ENCODE data around the gene CDH8. TPM values are rescaled to one million over a fixed set of nuclear protein-coding genes. Genes with fewer than 3 reads are reported as not detected.

CDH8 gene
- total and polyA plus RNA-seq, 4 donors: 0.09 TPM; not detected in 3

- no peak for TF ChIP-seq ZBTB33 (IDR thresholded peaks at IDR 0.05)
- 3% methylated on average over 65 of the region's 65 CpGs for WGBS
- Histone ChIP-seq H3K27ac (ENCODE audit: low read depth in 1 of 2, low read length in 2 of 2) (no peak overlapping the region), H3K36me3 (ENCODE audit: control insufficient read depth in 4 of 4, insufficient read depth in 3 of 4, low read depth in 1 of 4, low read length in 3 of 4) (no peaks in the 10 kb centered on the region), H3K27me3 (ENCODE audit: control insufficient read depth in 4 of 4, insufficient read depth in 4 of 4, low read length in 3 of 4) (peaks cover 3 to 14% (median 4%) of the 10 kb centered on the region in 4 donors), H3K4me3 (ENCODE audit: low read depth in 1 of 3, low read length in 3 of 3) (no peak overlapping the region), H3K4me1 (ENCODE audit: control insufficient read depth in 4 of 4, insufficient read depth in 4 of 4, low read length in 3 of 4) (no peaks in the 10 kb centered on the region), H3K9me3 (ENCODE audit: control insufficient read depth in 4 of 4, low read length in 3 of 4) (no peaks in the 10 kb centered on the region), H3K9ac (ENCODE audit: low read depth in 1 of 2, low read length in 2 of 2) (no peak overlapping the region)
- no peak for DNase-seq (ENCODE audit: low spot score)
Observed at GRCh38 chr16:62035115-62036092, 834 bp downstream of the CDH8 start.

GRCh38 chr16:62034231-62035114, 1.8 kb downstream of the CDH8 start:
- Histone ChIP-seq H3K4me1 (ENCODE audit: control insufficient read depth in 4 of 4, insufficient read depth in 4 of 4, low read length in 3 of 4) (no peaks in the 10 kb centered on the region), H3K9ac (ENCODE audit: low read depth in 1 of 2, low read length in 2 of 2) (no peak overlapping the region), H3K4me3 (ENCODE audit: low read depth in 1 of 3, low read length in 3 of 3) (no peak overlapping the region), H3K27me3 (ENCODE audit: control insufficient read depth in 4 of 4, insufficient read depth in 4 of 4, low read length in 3 of 4) (peaks cover 3 to 14% (median 4%) of the 10 kb centered on the region in 4 donors), H3K36me3 (ENCODE audit: control insufficient read depth in 4 of 4, insufficient read depth in 3 of 4, low read depth in 1 of 4, low read length in 3 of 4) (no peaks in the 10 kb centered on the region), H3K9me3 (ENCODE audit: control insufficient read depth in 4 of 4, low read length in 3 of 4) (no peaks in the 10 kb centered on the region), H3K27ac (ENCODE audit: low read depth in 1 of 2, low read length in 2 of 2) (no peak overlapping the region)
- DNase-seq (ENCODE audit: low spot score): no peak
- WGBS: 2% methylated on average over 32 of the region's 32 CpGs
- TF ChIP-seq FOXA2 (IDR thresholded peaks at IDR 0.05): no peak

- DNase-seq (ENCODE audit: low spot score): no peak
- H3K9me3 ChIP-seq (ENCODE audit: control insufficient read depth in 4 of 4, low read length in 3 of 4): no peaks in the 10 kb centered on the region
- no peak overlapping the region for H3K4me3 ChIP-seq (ENCODE audit: low read depth in 1 of 3, low read length in 3 of 3)
- TF ChIP-seq REST (IDR thresholded peaks at IDR 0.05) (no peak), JUND (IDR thresholded peaks at IDR 0.05) (no peak), HNF4A (conservative IDR thresholded peaks at IDR 0.05) (no peak), NR2F2 (IDR thresholded peaks at IDR 0.05) (no peak), TAF1 (conservative IDR thresholded peaks at IDR 0.05) (no peak), HNF4G (IDR thresholded peaks at IDR 0.05) (no peak), RXRA (IDR thresholded peaks at IDR 0.05) (no peak), EGR1 (IDR thresholded peaks at IDR 0.05; ENCODE audit: low read depth in 2 of 2) (no peak), YY1 (IDR thresholded peaks at IDR 0.05) (no peak), ATF3 (IDR thresholded peaks at IDR 0.05) (no peak), MAX (IDR thresholded peaks at IDR 0.05) (no peak), RAD21 (IDR thresholded peaks at IDR 0.05) (no peak), FOXA1 (IDR thresholded peaks at IDR 0.05) (no peak), SP1 (IDR thresholded peaks at IDR 0.05) (no peak), GABPA (IDR thresholded peaks at IDR 0.05 in 1 of 2, conservative IDR thresholded peaks at IDR 0.05 in 1 of 2) (no peak), ZBTB33 (IDR thresholded peaks at IDR 0.05) (no peak)
- H3K27me3 ChIP-seq (ENCODE audit: control insufficient read depth in 4 of 4, insufficient read depth in 4 of 4, low read length in 3 of 4): peaks cover 3 to 14% (median 5%) of the 10 kb centered on the region in 4 donors
- no peaks in the 10 kb centered on the region for H3K36me3 ChIP-seq (ENCODE audit: control insufficient read depth in 4 of 4, insufficient read depth in 3 of 4, low read depth in 1 of 4, low read length in 3 of 4)
- no peaks in the 10 kb centered on the region for H3K4me1 ChIP-seq (ENCODE audit: control insufficient read depth in 4 of 4, insufficient read depth in 4 of 4, low read length in 3 of 4)
- 13% methylated on average over 1 of the region's 1 CpG for WGBS
- no peak overlapping the region for H3K9ac ChIP-seq (ENCODE audit: low read depth in 1 of 2, low read length in 2 of 2)
- H3K27ac ChIP-seq (ENCODE audit: low read depth in 1 of 2, low read length in 2 of 2): no peak overlapping the region
Observed at GRCh38 chr16:62033065-62033464, 3.2 kb downstream of the CDH8 start.
